HPDE6-E6E7 (cell line): ENCODE data around the gene MORF4L2.

Experiments used
- DNase-seq: peaks from one replicate; pipeline ENCODE4 v3.0.0; 2011; ENCODE audit warnings: missing footprints; ENCODE audit errors: extremely low spot score

MORF4L2 gene

DNA sequence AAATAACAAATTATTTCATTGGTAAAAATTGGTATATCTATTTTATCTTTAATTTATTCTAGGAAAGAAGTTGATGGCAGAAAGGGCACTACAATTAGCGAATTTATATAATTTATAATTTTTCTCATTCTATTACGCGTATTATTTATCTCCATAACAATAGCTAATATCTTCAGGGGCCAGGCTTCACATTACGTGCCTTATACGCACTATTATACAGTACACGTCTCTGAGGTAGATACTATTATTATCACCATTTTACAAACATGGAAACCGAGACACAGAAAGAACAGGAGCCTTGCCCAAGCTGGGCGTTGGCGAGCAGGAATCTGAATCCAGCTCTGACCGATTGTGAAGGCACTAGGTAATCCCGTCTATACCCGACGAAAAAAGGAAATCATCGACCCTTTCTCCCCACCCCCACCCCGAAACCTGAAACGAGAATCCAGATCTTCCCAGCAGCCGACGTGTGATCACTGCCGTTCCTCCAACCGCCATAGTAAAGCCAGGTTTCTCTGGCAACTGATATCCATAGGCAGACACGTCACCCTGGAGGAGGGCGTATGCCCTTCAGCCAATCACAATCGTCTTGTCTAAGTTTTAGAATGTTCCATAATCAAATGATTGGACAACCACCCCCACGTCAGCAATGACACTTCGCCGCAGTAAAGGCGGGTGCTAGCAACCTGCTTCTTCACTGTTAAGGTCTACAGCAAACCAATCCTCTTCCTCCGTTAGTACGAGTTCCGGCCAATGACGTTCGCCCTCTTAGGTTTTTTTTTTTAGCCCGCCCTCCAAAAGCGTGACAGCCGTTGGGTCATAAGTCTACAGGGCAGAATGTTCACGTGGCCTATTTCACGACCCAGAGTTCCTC is at the start of gene MORF4L2:
Gene MORF4L2 (minus strand): TSS at position 501 of the 874 bp plus-strand sequence. CDS start 9,672 bp downstream, outside the sequence.
- DNase-seq = peak; percentile 70

- no peak for DNase-seq
These were observed 47.7 kb upstream of the MORF4L2 start for GRCh38 chrX:103734125-103734760.

GRCh38 chrX:103733017-103733416 is 46.5 kb upstream of the MORF4L2 start:
- DNase-seq = no peak

DNA sequence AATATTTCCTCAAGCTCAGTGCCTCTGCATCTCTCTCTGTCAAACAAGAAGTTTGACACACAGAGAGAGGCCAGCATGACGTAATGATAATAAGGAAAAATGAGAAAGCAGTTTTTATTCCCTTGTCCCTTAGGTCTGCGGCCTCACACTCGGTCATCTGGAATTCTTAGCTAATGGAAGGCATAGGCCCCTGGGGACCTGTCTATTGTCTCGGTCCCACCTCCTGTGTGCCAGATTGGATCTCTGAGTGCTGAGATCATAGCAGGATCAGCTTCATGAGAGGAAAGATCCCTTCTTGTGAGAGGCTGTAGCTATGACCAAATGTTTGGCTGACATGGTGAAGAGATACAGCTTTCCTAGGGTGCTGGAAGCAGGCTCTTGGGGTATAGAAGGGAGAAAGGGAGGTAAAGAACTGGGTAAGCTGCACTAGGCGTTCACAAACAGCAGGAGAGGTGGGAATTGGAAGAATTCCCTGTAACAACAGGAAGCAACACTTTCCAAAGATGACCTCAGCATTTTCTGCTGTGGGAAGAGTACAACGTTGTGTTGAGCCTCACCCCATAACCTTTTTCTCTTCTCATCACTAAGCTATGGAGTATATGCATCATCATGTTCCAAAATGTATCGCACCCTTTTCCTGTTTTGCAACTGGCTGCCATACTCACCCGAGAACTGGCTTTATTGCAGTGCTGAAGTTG is 44.4 kb upstream of the MORF4L2 start:
- DNase-seq = no peak

GRCh38 chrX:103730147-103730795 is 43.8 kb upstream of the MORF4L2 start:
- no peak for DNase-seq

GRCh38 chrX:103729015-103729414 is 42.5 kb upstream of the MORF4L2 start:
- DNase-seq = no peak

DNA sequence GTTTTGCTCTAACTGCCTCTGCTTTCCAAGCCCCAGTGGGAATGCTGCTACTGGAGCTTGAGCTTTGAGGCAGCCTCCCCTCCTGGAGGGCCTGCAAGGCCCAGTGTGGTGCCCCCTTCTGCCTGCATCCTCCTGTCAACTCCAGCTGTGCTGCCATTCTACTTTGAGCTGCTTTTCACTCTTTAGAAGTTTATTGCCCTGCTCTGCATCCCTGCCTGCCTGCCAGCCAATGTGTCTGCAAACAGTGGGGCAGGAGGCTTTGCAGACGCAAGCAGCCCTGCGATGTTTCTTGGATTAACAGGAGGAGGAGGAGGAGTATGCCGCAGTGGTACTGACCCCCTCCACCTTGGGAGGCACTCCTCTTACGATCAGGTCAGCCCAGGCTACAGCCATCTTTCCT is 40.6 kb upstream of the MORF4L2 start:
- DNase-seq = no peak

GRCh38 chrX:103726477-103726876 is 40.0 kb upstream of the MORF4L2 start:
- no peak for DNase-seq

GRCh38 chrX:103722505-103722904 is 36.0 kb upstream of the MORF4L2 start:
- no peak for DNase-seq

- DNase-seq = no peak
These were observed 31.6 kb upstream of the MORF4L2 start for GRCh38 chrX:103718120-103718519.

DNA sequence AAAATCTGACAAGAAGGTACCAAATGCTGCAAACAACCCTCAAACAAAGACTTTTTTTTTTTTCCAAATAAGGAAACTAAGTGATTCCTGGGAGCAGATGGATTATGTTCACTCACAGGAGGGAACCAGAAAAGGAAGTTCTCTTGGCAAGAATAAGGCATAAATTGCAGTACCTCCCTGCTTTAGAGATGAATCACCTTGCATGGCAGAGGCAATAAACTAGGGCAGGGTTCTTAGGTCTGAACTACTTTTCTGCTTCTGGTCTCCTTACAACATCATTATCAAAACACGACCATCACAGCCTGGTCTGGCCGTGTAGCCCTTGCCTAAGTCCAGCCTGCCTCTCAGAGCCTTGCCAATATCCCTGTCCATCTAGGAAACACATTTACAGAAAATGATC is 30.5 kb upstream of the MORF4L2 start:
- no peak for DNase-seq

- DNase-seq = no peak
These were observed 24.1 kb upstream of the MORF4L2 start, which contains the start of gene TMEM31 for GRCh38 chrX:103710609-103711008. TMEM31 (plus strand) TSS chrX:103710909; CDS start chrX:103712259, 1,350 bp downstream.

- DNase-seq = no peak
These were observed 18.4 kb upstream of the MORF4L2 start for GRCh38 chrX:103704863-103705262.

DNA sequence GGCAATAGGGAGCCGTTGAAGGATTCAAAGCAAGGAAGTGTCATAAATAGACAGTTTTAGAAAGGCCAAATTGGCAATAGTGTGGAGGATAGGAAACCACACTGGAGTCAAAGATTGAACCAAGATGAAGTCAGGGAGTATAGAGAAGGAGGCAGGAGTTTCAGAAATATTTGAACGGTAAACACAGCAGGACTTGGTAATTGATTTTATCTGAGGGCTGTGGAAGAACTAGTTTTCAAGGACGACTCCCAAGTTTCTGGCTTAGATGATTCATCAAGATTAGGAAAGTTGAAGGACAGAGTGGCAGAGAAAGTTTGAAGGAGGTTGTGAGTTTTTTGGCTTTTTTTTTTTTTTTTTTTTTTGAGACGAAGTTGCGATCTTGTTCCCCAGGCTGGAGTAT is 12.7 kb upstream of the MORF4L2 start:
- DNase-seq = no peak

DNA sequence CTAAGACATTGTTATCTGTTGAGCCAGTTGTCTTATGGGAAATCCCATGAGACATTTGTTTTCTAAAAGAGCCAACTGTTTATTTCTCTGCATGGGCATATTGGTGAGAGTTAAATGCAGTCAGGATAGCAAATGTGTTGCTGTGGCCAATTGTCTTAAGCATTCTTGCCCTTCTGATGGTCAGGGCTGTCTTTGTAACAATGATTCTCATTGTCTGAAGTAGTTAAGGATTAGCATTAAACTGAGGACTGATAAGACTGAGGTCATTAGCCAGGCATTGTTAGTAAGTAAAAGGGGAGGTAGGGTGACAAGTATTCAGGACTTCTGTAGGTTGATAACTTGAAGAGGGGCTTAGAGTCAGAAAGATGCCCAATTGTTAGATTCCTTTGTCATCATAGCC is 11.2 kb upstream of the MORF4L2 start:
- no peak for DNase-seq

- no peak for DNase-seq
These were observed 4.6 kb upstream of the MORF4L2 start for GRCh38 chrX:103691059-103691458.

DNA sequence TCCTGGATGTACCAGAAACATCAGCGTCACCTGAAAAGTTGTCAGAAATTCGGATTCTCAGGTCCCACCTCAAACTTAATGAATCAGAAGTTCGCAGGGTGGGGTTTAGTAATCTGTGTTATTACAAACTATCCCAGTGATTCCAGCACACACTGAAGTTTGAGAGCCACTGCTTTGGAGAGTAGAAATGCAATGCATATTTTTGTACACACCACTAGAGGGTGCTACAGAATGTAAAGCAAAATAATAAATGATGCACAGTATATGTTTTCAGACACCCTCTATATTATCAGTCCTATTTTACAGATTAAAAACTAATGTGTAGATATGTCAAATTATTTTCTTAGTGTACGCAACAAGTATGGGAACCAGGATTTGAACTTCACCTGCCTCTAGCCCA is 2.4 kb upstream of the MORF4L2 start:
- no peak for DNase-seq

- no peak for DNase-seq
These were observed 1.2 kb upstream of the MORF4L2 start for GRCh38 chrX:103687696-103688201.

GRCh38 chrX:103687073-103687695 is 685 bp upstream of the MORF4L2 start:
- DNase-seq = peak; percentile 29

DNA sequence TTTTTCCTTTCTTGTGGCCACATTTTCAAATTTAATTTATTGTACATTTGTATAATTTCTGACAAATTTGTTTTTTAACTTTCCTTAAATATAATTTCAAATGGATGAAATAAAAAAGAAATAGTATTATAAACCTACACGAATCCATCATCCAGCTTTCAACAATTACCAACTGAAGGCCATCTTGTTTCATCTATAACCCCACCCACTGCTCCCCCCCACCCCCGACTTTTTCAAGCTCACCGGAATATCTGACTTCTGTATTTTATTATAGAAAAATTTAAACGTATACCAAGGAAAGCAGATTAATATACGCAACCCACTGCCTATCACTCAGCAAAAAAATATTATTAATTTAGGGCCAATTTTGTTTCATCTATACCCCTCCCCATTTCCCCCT is 1.1 kb downstream of the MORF4L2 start:
- DNase-seq = no peak

GRCh38 chrX:103681443-103681842 is 5.1 kb downstream of the MORF4L2 start:
- no peak for DNase-seq
